Measurements from ENCODE around the gene CSTF2. TPM values are rescaled to one million over a fixed set of nuclear protein-coding genes. Genes with fewer than 3 reads are reported as not detected.

CSTF2 gene
- total RNA-seq, 1 donor, result 16.0 TPM

DNA sequence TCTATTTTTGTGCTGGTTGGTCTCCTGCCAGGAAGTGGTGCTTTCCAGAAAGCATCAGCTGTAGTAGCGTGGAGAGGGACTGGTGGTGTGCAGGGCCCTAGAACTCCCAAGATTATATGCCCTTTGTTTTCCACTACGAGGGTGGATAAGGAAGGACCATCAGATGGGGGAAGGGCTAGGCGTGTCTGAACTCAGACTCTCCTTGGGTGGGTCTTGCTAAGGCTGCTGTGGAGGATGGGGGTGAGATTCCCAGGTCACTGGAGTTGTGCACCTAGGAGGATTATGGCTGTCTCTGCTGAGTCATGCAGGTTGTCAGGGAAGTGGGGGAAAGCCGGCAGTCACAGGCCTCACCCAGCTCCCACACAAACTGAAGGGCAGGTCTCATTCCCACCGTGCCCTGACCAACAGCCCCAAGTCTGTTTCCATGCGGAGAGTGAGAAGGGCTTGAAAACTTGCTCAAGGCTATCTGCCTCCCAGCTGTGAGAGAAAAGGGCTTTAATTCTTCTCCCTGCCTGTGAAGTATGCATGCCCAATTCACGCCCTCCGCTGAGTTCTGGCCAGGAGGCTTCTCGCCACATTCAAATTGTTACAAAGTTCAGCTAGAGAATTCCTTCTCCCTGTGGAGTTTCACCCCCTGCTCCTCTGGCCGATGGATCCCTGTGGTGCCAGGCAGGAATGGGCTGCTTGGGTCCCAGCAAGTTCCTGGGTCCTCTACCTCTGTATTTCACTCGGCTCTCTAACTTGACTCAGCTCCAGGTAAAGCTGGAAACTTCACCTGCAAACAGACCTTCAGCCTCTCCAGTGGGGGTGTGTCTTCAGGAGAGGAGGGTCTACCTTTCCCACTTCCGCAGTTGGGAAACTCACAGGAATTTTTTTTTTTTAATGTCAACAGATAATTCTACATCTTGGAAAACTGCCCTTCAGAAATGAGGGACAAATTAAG lies 7.7 kb upstream of the CSTF2 start:
- no peak for DNase-seq (ENCODE audit: low read depth)
- no peak overlapping the region for H3K4me3 ChIP-seq (ENCODE audit: low read depth, low read length)
- TF ChIP-seq, protein P1, sequence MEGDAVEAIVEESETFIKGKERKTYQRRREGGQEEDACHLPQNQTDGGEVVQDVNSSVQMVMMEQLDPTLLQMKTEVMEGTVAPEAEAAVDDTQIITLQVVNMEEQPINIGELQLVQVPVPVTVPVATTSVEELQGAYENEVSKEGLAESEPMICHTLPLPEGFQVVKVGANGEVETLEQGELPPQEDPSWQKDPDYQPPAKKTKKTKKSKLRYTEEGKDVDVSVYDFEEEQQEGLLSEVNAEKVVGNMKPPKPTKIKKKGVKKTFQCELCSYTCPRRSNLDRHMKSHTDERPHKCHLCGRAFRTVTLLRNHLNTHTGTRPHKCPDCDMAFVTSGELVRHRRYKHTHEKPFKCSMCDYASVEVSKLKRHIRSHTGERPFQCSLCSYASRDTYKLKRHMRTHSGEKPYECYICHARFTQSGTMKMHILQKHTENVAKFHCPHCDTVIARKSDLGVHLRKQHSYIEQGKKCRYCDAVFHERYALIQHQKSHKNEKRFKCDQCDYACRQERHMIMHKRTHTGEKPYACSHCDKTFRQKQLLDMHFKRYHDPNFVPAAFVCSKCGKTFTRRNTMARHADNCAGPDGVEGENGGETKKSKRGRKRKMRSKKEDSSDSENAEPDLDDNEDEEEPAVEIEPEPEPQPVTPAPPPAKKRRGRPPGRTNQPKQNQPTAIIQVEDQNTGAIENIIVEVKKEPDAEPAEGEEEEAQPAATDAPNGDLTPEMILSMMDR (IDR thresholded peaks at IDR 0.05; ENCODE audit: insufficient read depth, low read depth, low read length), result no peak

DNA sequence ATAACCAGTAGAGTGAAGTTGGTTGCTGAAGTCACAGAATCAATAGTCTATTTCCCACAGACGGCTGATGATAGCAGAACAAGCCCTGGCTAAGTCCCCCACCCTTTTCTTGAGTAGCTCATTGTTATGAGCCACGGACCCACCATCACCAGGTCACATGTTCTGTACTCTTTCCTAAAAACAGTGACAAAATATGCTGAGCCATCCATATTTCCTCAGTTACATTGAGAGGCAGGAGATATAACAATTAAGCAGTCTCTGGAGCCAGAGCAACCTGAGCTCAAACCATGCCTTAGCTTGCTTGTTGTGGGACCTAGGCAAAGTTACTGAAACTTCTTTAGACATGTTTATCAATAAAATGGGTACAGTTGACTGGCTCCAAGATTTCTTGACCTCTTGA lies 2.9 kb upstream of the CSTF2 start:
- H3K4me3 ChIP-seq (ENCODE audit: low read depth, low read length), result no peak overlapping the region
- DNase-seq (ENCODE audit: low read depth), result no peak

DNA sequence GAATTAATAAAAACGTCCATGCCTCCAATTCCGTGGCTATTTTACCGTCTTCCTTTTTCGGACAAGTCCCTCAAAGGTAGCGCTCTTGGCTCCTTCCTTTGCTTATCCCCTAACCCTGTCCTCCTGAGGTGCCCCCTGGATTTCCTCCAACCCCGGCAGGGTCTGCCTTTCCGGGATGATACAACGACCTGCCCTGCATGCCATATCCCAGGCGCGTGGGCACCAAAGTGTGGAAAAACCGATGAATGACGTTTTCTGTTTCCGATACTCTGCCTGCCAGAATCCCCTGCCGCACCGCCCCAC lies 706 bp upstream of the CSTF2 start:
- peak overlapping the region; percentile 82 for H3K4me3 ChIP-seq (ENCODE audit: low read depth, low read length)
- TF ChIP-seq, protein P1 (IDR thresholded peaks at IDR 0.05; ENCODE audit: insufficient read depth, low read depth, low read length), result no peak
- DNase-seq (ENCODE audit: low read depth), result no peak

More for the DNA sequence above, 2.9 kb upstream of the CSTF2 start:
- TF ChIP-seq, protein P1 (IDR thresholded peaks at IDR 0.05; ENCODE audit: insufficient read depth, low read depth, low read length), result no peak

DNA sequence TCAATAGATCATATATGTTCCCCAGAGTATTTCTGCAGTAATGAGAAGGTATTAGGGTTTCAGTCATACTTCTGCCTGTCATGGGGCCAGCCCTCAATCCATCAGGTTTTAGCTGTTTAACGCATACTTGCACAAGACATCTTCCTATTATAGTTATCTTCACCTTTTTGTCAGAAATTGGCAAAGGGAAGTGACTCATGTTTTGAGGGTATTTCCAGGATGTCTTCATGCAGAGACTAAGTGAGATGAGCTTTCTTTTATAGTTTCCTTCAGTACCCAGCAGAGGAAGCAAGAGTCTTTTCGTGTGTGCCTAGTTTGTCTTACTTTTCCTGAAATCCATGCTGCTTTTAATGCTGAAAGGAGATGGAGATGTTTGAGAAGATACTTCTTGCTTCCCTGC lies 9.5 kb downstream of the CSTF2 start:
- DNase-seq (ENCODE audit: low read depth), result peak; percentile 17
- H3K4me3 ChIP-seq (ENCODE audit: low read depth, low read length), result no peak overlapping the region
- TF ChIP-seq, protein P1 (IDR thresholded peaks at IDR 0.05; ENCODE audit: insufficient read depth, low read depth, low read length), result no peak

DNA sequence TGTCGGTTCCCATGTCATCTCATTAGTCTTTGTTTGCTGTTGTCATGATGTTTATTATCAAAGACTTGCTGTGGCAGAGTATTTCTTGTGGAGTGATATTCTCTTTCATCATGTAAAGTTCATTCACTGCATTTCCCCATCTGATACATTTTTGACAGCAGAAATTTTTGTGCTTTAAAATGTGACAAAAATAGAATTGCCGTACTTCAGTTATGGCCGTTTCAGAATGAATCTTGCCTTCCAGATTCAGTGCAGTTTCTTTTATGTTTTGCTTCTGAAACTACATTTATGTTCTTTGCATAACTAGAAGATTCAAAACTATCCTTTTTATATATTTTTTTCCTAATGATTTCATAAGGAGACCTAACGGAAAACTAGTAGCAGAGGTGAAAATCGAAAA lies 10.0 kb downstream of the CSTF2 start:
- DNase-seq (ENCODE audit: low read depth), result no peak
- TF ChIP-seq, protein P1 (IDR thresholded peaks at IDR 0.05; ENCODE audit: insufficient read depth, low read depth, low read length), result no peak
- H3K4me3 ChIP-seq (ENCODE audit: low read depth, low read length), result no peak overlapping the region

DNA sequence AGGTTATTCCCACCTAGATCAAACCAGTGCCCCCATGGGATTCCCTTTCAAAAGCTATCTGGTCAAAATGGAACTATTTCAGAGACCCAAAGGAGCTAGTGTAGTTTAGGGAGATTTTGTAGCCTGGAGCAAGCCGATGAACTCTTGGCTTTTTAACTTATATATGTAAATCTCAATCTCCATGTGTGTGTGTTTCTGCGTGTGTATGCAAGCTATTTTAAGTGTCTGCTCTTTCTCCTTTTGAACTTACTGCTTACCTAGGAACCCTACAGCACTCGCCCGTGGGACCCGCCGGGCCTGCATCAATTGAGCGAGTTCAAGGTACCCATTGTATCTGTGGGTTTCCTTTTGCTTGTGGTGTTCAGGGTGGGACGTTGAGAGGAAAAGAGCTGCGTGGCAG lies 10.4 kb downstream of the CSTF2 start:
- no peak overlapping the region for H3K4me3 ChIP-seq (ENCODE audit: low read depth, low read length)
- DNase-seq (ENCODE audit: low read depth), result no peak
- TF ChIP-seq, protein P1 (IDR thresholded peaks at IDR 0.05; ENCODE audit: insufficient read depth, low read depth, low read length), result no peak

Data from fibroblast of villous mesenchyme (primary cell).